Peyer's patch (tissue), 4 donors: Measurements from ENCODE around the gene FAM200B. TPM values are rescaled to one million over a fixed set of nuclear protein-coding genes. Genes with fewer than 3 reads are reported as not detected.

Experiments
- DNase-seq, 3 donors: peaks; one replicate each; pipeline ENCODE4 v3.0.0-alpha.2; 2017 to 2019
- H3K27ac ChIP-seq, 4 donors: fragments of 200-600 bp; sonication (generic); one replicate each; pipeline ENCODE4 v1.5.1; 2016 to 2019
- H3K27me3 ChIP-seq, 2 donors: fragments of 200-600 bp; sonication (generic); one replicate each; pipeline ENCODE4 v1.5.1; 2019
- H3K36me3 ChIP-seq, 3 donors: fragments of 200-600 bp; sonication (generic); one replicate each; pipeline ENCODE4 v1.5.1; 2016 to 2019
- H3K4me1 ChIP-seq, 4 donors: fragments of 200-600 bp; sonication (generic); one replicate each; pipeline ENCODE4 v1.5.1; 2016 to 2019
- H3K4me3 ChIP-seq, 4 donors: fragments of 200-600 bp; sonication (generic); 1 replicate in 3 of 4; 2 replicates in 1 of 4; pipeline ENCODE4 v1.5.1; 2016 to 2019; ENCODE audit warnings: mild to moderate bottlenecking in 1 of 4
- H3K9me3 ChIP-seq, 4 donors: fragments of 200-600 bp; sonication (generic); one replicate each; pipeline ENCODE4 v1.5.1; 2016 to 2019; ENCODE audit warnings: mild to moderate bottlenecking in 1 of 4
- POLR2A ChIP-seq, 2 donors: fragments of 450-650 bp; IDR thresholded peaks; one replicate each; pipeline ENCODE4 v1.5.1; 2017; ENCODE audit warnings: antibody characterized with exemption in 2 of 2, mild to moderate bottlenecking in 2 of 2, moderate library complexity in 2 of 2
- total RNA-seq, 4 donors: library from RNA; depleted of rRNA; stranded (reverse); fragments of >200 nt; gene quantifications; one replicate each; pipeline ENCODE4 v1.1.0, GENCODE V29; 2016
- TF ChIP-seq, protein P1 (sequence below), 6 experiments: fragments of 450-650 bp in 4 of 6; fragments of 200-600 bp in 2 of 6; sonication (generic) in 1 of 6; IDR thresholded peaks; one replicate each; pipeline ENCODE4 v1.5.1; 2017 to 2019; ENCODE audit warnings: antibody characterized with exemption in 6 of 6, mild to moderate bottlenecking in 3 of 6, moderate library complexity in 1 of 6

Gene FAM200B
- total RNA-seq, 4 donors from 2014 or later, result 15.1 to 59.4 (median 33.9) TPM

DNA sequence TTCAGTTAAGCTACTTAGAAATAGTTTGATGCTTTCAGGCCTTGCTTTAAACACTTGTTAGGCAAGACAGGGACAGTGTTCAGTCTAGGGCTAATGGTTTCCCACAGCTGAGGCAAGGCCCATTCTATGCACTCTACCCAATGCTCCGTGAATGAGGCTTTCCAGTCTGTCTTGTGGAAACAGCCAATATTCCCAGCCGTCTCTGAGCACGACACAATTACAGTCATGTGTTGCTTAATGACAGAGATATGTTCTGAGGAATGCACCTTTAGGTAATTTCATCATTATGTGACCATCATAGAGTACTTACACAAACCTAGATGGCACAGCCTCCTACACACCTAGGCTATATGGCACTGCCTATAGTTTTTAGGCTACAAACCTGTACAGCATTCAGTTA, 9.5 kb upstream of the FAM200B start:
- Histone ChIP-seq H3K27ac (no peak overlapping the region), H3K9me3 (no peaks in the 10 kb centered on the region), H3K27me3 (no peaks in the 10 kb centered on the region), H3K36me3 (no peaks in the 10 kb centered on the region), H3K4me1 (no peaks in the 10 kb centered on the region), H3K4me3 (no peak overlapping the region)
- DNase-seq, result no peak
- TF ChIP-seq, protein P1, sequence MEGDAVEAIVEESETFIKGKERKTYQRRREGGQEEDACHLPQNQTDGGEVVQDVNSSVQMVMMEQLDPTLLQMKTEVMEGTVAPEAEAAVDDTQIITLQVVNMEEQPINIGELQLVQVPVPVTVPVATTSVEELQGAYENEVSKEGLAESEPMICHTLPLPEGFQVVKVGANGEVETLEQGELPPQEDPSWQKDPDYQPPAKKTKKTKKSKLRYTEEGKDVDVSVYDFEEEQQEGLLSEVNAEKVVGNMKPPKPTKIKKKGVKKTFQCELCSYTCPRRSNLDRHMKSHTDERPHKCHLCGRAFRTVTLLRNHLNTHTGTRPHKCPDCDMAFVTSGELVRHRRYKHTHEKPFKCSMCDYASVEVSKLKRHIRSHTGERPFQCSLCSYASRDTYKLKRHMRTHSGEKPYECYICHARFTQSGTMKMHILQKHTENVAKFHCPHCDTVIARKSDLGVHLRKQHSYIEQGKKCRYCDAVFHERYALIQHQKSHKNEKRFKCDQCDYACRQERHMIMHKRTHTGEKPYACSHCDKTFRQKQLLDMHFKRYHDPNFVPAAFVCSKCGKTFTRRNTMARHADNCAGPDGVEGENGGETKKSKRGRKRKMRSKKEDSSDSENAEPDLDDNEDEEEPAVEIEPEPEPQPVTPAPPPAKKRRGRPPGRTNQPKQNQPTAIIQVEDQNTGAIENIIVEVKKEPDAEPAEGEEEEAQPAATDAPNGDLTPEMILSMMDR (IDR thresholded peaks at IDR 0.05), result no peak
- TF ChIP-seq POLR2A (IDR thresholded peaks at IDR 0.05), result no peak

DNA sequence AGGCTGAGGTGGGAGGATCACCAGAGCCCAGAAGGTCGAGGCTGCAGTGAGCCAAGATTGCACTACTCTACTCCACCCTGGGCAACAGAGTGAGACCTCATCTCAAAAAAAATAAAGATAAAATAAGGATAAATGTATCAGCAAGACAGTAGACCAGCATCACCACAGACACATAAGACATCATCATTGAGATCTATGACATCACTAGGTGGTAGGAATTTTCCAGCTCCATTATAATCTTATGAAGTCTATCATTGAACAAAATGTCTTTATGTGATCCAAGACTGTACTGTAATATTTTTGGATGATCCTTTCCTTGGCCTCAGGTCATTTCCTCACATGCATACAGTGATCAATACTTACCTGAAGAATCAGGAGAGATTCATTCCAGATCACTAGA, 8.3 kb upstream of the FAM200B start:
- TF ChIP-seq, protein P1 (IDR thresholded peaks at IDR 0.05), result no peak
- no peak for TF ChIP-seq POLR2A (IDR thresholded peaks at IDR 0.05)
- no peak for DNase-seq
- Histone ChIP-seq H3K27ac (no peak overlapping the region), H3K36me3 (no peaks in the 10 kb centered on the region), H3K9me3 (no peaks in the 10 kb centered on the region), H3K4me3 (no peak overlapping the region), H3K4me1 (no peaks in the 10 kb centered on the region), H3K27me3 (no peaks in the 10 kb centered on the region)

DNA sequence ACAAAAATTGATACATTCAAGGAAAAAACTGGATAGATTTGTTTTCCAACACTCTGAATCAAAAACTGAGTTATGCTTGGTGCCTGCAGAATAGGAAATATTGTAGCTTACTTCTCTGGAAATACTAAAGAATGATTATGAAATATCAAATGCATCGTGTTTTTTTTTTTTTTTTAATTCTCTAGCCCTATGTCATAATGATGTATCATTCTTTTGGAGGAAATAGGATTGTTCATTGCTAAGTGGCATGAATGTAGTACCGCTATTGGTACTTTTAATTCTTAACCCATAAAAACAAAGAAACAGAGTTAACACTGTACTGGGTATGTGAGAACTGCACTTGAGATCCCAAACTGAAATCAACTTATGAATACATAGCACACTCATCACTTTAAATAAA, 7.6 kb upstream of the FAM200B start:
- TF ChIP-seq POLR2A (IDR thresholded peaks at IDR 0.05), result no peak
- TF ChIP-seq, protein P1 (IDR thresholded peaks at IDR 0.05), result no peak
- Histone ChIP-seq H3K27me3 (no peaks in the 10 kb centered on the region), H3K36me3 (no peaks in the 10 kb centered on the region), H3K4me1 (no peaks in the 10 kb centered on the region), H3K27ac (no peak overlapping the region), H3K4me3 (no peak overlapping the region), H3K9me3 (no peaks in the 10 kb centered on the region)
- DNase-seq, result no peak

DNA sequence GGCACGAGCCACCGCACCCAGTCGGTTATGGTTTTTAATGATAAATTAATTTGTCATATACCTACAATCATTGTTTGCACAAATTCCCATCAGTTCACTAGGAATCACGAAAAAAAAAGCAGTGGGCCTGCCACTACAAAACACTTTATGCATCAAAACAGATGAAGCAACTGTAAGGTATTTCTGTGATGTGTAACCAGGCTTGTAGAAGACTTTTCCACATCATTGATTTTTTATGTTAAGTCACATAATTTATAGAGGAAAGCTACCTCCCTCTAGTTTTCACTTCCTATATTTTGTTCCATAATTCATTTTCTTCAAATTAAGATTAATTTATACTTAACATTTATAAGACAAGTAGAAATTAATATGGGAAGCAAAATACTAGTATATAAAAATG, 6.7 kb upstream of the FAM200B start:
- no peak overlapping the region for H3K27ac ChIP-seq
- no peaks in the 10 kb centered on the region for H3K9me3 ChIP-seq
- no peak overlapping the region for H3K4me3 ChIP-seq
- no peaks in the 10 kb centered on the region for H3K4me1 ChIP-seq
- DNase-seq, result no peak
- TF ChIP-seq, protein P1 (IDR thresholded peaks at IDR 0.05), result no peak
- no peak for TF ChIP-seq POLR2A (IDR thresholded peaks at IDR 0.05)
- H3K36me3 ChIP-seq, result no peaks in the 10 kb centered on the region
- no peaks in the 10 kb centered on the region for H3K27me3 ChIP-seq

DNA sequence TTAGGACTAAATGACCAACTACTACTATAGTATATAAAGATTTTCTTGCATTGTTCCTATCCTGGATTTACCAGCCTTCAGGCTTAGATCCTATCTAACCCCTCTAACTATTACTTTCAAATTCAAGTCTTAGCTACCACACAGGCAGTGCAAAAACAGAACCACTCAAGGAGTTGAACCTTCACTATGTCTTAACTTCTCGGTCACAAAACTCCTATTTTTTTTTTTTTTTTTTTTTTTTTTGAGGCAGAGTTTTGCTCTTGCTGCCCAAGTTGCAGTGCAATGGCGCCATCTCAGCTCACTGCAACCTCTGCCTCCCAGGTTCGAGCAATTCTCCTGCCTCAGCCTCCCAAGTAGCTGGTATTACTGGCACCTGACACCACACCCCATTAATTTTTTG, 6.3 kb upstream of the FAM200B start:
- no peaks in the 10 kb centered on the region for H3K27me3 ChIP-seq
- TF ChIP-seq POLR2A (IDR thresholded peaks at IDR 0.05), result no peak
- TF ChIP-seq, protein P1 (IDR thresholded peaks at IDR 0.05), result no peak

DNA sequence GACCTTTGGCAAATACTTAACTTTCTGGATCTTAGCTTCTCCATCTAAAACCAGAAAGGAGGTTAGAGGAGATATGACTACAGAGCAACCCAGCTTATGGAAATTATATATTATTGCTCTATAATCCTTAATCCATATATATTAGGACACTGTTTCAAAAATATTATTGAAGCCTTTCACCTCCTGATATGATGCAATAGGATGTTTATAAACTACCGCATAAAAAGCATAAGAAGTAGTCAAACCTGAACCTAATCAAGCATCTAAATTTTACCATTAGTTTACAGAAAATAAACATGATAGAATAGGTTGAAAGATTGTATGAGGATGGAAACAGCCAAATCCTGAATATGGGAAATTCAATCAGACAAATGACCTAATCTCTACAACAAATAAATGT, 5.6 kb upstream of the FAM200B start:
- no peak overlapping the region for H3K4me3 ChIP-seq
- H3K9me3 ChIP-seq, result no peaks in the 10 kb centered on the region
- no peaks in the 10 kb centered on the region for H3K36me3 ChIP-seq
- no peaks in the 10 kb centered on the region for H3K27me3 ChIP-seq
- H3K4me1 ChIP-seq, result no peaks in the 10 kb centered on the region
- TF ChIP-seq, protein P1 (IDR thresholded peaks at IDR 0.05), result no peak
- TF ChIP-seq POLR2A (IDR thresholded peaks at IDR 0.05), result no peak
- H3K27ac ChIP-seq, result no peak overlapping the region
- no peak for DNase-seq

More for the DNA sequence above, 6.3 kb upstream of the FAM200B start:
- Histone ChIP-seq H3K4me1 (no peaks in the 10 kb centered on the region), H3K4me3 (no peak overlapping the region), H3K9me3 (no peaks in the 10 kb centered on the region), H3K36me3 (no peaks in the 10 kb centered on the region), H3K27ac (no peak overlapping the region)
- no peak for DNase-seq
